Superior temporal gyrus (tissue), 1 donor: ENCODE results near the gene FRMPD2.
A peak's percentile ranks its signal among the peaks of the same experiment; 100 is the strongest.
"Not testable (repeated sequence)": the region's sequence is repeated elsewhere in the genome, so short reads cannot be mapped to it uniquely, and the experiment has no call there.

Experiments used
- DNase-seq: peaks from one replicate; pipeline ENCODE4 v3.0.0-alpha.2; 2016; ENCODE audit errors: extremely low spot score

FRMPD2 gene

GRCh38 chr10:48252354-48252650 is 22.2 kb downstream of the FRMPD2 start:
- DNase-seq: no peak

- DNase-seq: no peak
Measured at GRCh38 chr10:48251525-48252353, 22.8 kb downstream of the FRMPD2 start.

- no peak for DNase-seq
Measured at GRCh38 chr10:48251152-48251524, 23.4 kb downstream of the FRMPD2 start.

GRCh38 chr10:48249763-48250351 is 24.6 kb downstream of the FRMPD2 start:
- DNase-seq: no peak

- DNase-seq: no peak
Measured at GRCh38 chr10:48249004-48249762, 25.3 kb downstream of the FRMPD2 start.

- no peak for DNase-seq
Measured at GRCh38 chr10:48248462-48248861, 26.0 kb downstream of the FRMPD2 start.

GRCh38 chr10:48247680-48248079 is 26.8 kb downstream of the FRMPD2 start:
- DNase-seq: no peak

- DNase-seq: no peak
Measured at GRCh38 chr10:48246501-48246900, 28.0 kb downstream of the FRMPD2 start.

- no peak for DNase-seq
Measured at GRCh38 chr10:48245977-48246376, 28.5 kb downstream of the FRMPD2 start.

- not testable (repeated sequence) for DNase-seq
Measured at GRCh38 chr10:48243921-48244320, 30.6 kb downstream of the FRMPD2 start.

GRCh38 chr10:48243487-48243886 is 31.0 kb downstream of the FRMPD2 start:
- no peak for DNase-seq

GRCh38 chr10:48242171-48242904 is 32.2 kb downstream of the FRMPD2 start:
- DNase-seq: no peak

- no peak for DNase-seq
Measured at GRCh38 chr10:48241332-48241731, 33.2 kb downstream of the FRMPD2 start.

- DNase-seq: no peak
Measured at GRCh38 chr10:48240196-48240595, 34.3 kb downstream of the FRMPD2 start.

GRCh38 chr10:48239618-48240017 is 34.9 kb downstream of the FRMPD2 start:
- no peak for DNase-seq

- peak; percentile 56 for DNase-seq
Measured at GRCh38 chr10:48238826-48239520, 35.5 kb downstream of the FRMPD2 start.

- DNase-seq: no peak
Measured at GRCh38 chr10:48237259-48238250, 36.9 kb downstream of the FRMPD2 start.

- no peak for DNase-seq
Measured at GRCh38 chr10:48236199-48236621, 38.3 kb downstream of the FRMPD2 start.

- no peak for DNase-seq
Measured at GRCh38 chr10:48235501-48235900, 39.0 kb downstream of the FRMPD2 start.

- DNase-seq: no peak
Measured at GRCh38 chr10:48234787-48235186, 39.7 kb downstream of the FRMPD2 start.
